Measurements from ENCODE around the gene XIRP1. TPM values are rescaled to one million over a fixed set of nuclear protein-coding genes. Genes with fewer than 3 reads are reported as not detected.

The XIRP1 gene
- total RNA-seq, 1 donor from 2014 or later = not detected

DNA sequence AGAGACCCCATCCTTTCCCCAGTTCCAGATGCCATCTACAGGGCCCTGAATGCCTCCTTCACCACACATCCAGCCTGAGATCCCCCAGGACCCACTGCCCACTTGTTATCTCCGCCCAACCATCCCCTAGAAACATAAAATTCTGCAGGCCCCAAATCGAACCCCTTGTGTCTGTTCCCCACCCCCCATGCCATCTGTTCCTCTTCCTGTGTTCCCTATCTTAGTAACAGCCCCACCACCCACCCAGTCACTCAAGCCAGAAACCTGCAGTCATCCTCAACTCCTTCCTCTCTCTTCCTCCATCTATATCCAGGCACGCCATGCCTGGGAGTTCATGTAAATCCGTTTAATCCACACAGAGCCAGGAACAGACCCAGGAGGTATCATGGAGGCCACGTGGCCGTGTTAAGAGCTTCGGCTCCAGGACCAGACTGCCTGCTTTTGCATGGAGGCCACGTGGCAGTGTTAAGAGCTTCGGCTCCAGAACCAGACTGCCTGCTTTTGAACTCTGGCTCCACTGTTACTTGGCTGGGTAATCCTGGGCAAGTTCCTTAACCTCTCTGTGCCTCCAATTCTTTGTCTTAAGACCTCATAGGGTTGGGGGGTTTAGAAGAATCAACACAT lies 43.8 kb downstream of the XIRP1 start:
- H3K4me1 ChIP-seq = peaks cover 39 to 48% of the 10 kb centered on the region in 2 donors
- H3K36me3 ChIP-seq = peaks cover 29 to 30% of the 10 kb centered on the region in 2 donors
- no peaks in the 10 kb centered on the region for H3K9me3 ChIP-seq
- H3K27me3 ChIP-seq = no peaks in the 10 kb centered on the region
- H3K4me3 ChIP-seq = peak overlapping the region; percentile 36 to 91
- peak overlapping the region; percentile 97 to 99 for H3K27ac ChIP-seq
- no peak for DNase-seq (ENCODE audit: low spot score in 2 of 2)
- intact Hi-C loops (cut with DNase I) = no loop called here
- TF ChIP-seq, protein P1, sequence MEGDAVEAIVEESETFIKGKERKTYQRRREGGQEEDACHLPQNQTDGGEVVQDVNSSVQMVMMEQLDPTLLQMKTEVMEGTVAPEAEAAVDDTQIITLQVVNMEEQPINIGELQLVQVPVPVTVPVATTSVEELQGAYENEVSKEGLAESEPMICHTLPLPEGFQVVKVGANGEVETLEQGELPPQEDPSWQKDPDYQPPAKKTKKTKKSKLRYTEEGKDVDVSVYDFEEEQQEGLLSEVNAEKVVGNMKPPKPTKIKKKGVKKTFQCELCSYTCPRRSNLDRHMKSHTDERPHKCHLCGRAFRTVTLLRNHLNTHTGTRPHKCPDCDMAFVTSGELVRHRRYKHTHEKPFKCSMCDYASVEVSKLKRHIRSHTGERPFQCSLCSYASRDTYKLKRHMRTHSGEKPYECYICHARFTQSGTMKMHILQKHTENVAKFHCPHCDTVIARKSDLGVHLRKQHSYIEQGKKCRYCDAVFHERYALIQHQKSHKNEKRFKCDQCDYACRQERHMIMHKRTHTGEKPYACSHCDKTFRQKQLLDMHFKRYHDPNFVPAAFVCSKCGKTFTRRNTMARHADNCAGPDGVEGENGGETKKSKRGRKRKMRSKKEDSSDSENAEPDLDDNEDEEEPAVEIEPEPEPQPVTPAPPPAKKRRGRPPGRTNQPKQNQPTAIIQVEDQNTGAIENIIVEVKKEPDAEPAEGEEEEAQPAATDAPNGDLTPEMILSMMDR (IDR thresholded peaks at IDR 0.05) = no peak

DNA sequence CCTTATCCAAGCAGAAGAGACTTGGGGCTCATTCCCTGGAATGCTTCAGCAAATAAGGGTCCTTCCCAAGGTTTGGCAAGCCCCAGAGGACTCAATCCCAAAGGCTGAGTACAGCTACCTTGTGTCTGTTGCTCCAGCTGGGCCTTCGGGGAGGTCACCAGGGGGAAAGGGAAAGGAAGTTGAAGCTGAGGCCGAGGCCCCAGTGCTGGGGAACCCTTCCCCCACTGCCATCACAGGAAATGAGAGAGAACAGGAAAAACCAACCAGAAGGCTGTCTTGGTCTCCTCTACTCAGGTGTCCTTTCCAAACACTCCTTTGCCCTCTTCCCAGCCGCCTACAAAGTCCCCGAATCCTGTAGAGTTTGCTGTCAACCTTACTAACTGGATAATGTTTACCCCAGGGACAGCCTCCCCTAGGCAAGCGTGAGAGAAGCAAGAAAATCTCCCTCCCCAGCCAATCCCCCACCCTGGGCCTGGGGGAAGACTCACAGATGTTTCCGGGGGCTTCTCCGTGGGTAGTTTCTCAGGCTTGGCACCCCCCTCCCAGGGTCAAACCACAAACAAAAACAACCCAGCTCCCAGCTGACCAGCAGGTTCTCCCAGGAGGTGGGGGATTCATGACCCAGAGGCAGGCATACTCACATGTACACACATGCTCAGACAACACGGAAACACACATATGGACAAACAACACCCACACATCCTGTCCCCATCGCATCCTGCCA lies 44.5 kb downstream of the XIRP1 start:
- Histone ChIP-seq H3K4me1 (peaks cover 39 to 48% of the 10 kb centered on the region in 2 donors), H3K36me3 (peaks cover 36 to 37% of the 10 kb centered on the region in 2 donors), H3K9me3 (no peaks in the 10 kb centered on the region), H3K27me3 (no peaks in the 10 kb centered on the region), H3K4me3 (peak overlapping the region; percentile 36 to 91), H3K27ac (peak overlapping the region; percentile 97 to 99)
- no peak for DNase-seq (ENCODE audit: low spot score in 2 of 2)
- TF ChIP-seq, protein P1 (IDR thresholded peaks at IDR 0.05) = no peak
- intact Hi-C loops (cut with DNase I) = loop anchor here (2.0 kb wide), 1 partner anchor 41 kb away; the partner anchor contains the start of genes GORASP1 and TTC21A

DNA sequence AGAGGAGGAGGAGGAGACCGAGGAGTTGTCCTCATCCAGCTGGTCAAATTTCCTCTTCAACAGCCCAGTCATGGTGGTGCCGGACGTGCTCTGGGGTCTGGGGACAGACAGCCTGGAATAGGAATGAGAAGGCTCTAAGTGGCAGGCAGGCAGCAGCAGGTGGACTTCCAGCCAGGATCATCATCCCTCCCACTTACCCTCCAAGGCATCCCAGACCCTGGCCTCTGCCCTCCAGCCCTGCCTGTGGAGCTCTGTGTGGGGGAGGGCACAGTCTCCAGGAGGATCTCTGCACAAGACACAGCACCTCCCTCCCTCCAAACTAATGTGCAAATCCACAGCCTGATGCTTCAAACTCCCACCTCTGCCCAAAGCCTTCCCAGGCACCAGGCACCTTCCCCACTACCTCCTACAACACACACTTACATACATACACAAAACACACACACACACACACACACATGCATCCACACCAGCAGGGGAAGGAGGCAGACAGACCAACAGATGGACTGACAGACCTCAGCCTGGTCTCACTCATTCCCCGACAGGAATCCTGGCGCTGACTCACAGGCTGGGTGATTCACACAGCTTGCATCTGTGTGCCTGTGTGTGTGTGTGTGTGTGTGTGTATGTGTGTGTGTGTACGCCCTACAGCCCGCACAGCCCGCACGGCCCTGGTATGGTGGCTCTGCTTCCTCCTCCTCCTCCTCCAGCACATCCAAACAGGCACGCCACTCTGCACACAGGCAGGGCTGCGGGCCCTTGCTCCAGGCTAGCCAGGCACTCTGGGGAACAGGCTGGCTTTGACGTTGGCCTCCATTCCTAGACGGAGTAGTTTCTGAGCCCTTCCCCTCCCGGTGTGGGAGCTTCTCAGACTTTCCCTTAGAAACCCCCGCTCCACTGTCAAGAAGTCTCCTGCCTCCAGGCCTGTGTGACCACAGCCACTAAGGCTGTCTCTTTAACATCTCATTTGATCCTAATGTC lies 45.5 kb downstream of the XIRP1 start:
- DNase-seq (ENCODE audit: low spot score in 2 of 2) = peak; percentile 81 to 95
- intact Hi-C loops (cut with DNase I) = loop anchor here (2.0 kb wide), 1 partner anchor 40 kb away; the partner anchor contains the start of genes GORASP1 and TTC21A
- no peaks in the 10 kb centered on the region for H3K9me3 ChIP-seq
- H3K27ac ChIP-seq = peak overlapping the region; percentile 97 to 99
- TF ChIP-seq, protein P1 (IDR thresholded peaks at IDR 0.05) = peak in 1 of 3 experiments; percentile 18
- peaks cover 46 to 56% of the 10 kb centered on the region in 2 donors for H3K4me1 ChIP-seq
- peak overlapping the region; percentile 36 to 91 for H3K4me3 ChIP-seq
- H3K36me3 ChIP-seq = peaks cover 46% of the 10 kb centered on the region in 2 donors
- H3K27me3 ChIP-seq = no peaks in the 10 kb centered on the region

DNA sequence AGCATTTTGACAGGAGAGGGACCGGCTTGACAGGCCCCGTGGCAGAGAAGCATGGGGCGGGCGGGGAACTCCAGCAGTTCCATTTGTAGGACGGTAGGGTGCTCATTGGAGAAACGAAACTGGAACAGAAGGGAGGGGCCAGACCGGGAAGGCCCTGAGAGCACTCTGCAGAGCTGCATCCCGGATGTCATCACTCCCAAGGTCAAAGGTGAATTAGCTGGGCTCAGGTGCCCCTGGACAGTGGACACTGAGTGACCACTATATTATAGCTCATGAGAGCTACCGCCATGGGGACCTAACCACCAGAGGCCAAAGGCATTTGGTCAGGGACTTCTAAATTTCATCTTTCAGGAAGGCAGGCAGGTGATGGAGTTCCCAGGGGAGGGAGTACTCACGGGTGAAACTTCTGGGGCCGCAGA lies 46.3 kb downstream of the XIRP1 start:
- Histone ChIP-seq H3K27me3 (no peaks in the 10 kb centered on the region), H3K9me3 (no peaks in the 10 kb centered on the region), H3K36me3 (peaks cover 54 to 55% of the 10 kb centered on the region in 2 donors), H3K27ac (peak overlapping the region; percentile 54 to 99), H3K4me1 (peaks cover 54 to 64% of the 10 kb centered on the region in 2 donors), H3K4me3 (peak overlapping the region in 1 of 2 donors; percentile 91)
- intact Hi-C loops (cut with DNase I) = loop anchor here (2.0 kb wide), 1 partner anchor 39 kb away; the partner anchor contains the start of genes GORASP1 and TTC21A
- no peak for DNase-seq (ENCODE audit: low spot score in 2 of 2)
- TF ChIP-seq, protein P1 (IDR thresholded peaks at IDR 0.05) = no peak

- H3K27me3 ChIP-seq = no peaks in the 10 kb centered on the region
- no peak for DNase-seq (ENCODE audit: low spot score in 2 of 2)
- peaks cover 56 to 64% of the 10 kb centered on the region in 2 donors for H3K36me3 ChIP-seq
- TF ChIP-seq, protein P1 (IDR thresholded peaks at IDR 0.05) = no peak
- H3K4me3 ChIP-seq = no peak overlapping the region
- intact Hi-C loops (cut with DNase I) = no loop called here
- H3K27ac ChIP-seq = no peak overlapping the region
- no peaks in the 10 kb centered on the region for H3K9me3 ChIP-seq
- peaks cover 49 to 63% of the 10 kb centered on the region in 2 donors for H3K4me1 ChIP-seq
Measured at GRCh38 chr3:39144748-39145380, 47.5 kb downstream of the XIRP1 start.

Data from ascending aorta (tissue), 2 donors.